Stimulated activated naive CD8-positive, alpha-beta T cell treated with anti-CD3 and anti-CD28 coated beads, Interleukin-15, amount 100 ng/mL, for 72 hours (primary cell): ENCODE measurements around the gene GDF9.
A peak's percentile ranks its signal among the peaks of the same experiment; 100 is the strongest.

Source experiments
- ATAC-seq: fragments of 150-1000 bp; cut with Tn5 transposase; 2 replicates; pipeline ENCODE4 v1.10.0; 2021; ENCODE audit warnings: mild to moderate bottlenecking, moderate library complexity
- DNase-seq, 2 donors: peaks; one replicate each; pipeline ENCODE4 v3.0.0; 2021 to 2022
- H3K27ac Mint-ChIP-seq, 2 donors: one replicate each; pipeline ENCODE4 v1.8.0; 2022; ENCODE audit warnings: mild to moderate bottlenecking in 2 of 2, mixed read lengths in 2 of 2, moderate library complexity in 2 of 2
- H3K27me3 Mint-ChIP-seq: one replicate; pipeline ENCODE4 v1.8.0; 2022; ENCODE audit warnings: mixed read lengths
- H3K4me1 Mint-ChIP-seq: one replicate; pipeline ENCODE4 v1.8.0; 2022; ENCODE audit warnings: mild to moderate bottlenecking, mixed read lengths
- H3K4me3 Mint-ChIP-seq, 2 donors: one replicate each; pipeline ENCODE4 v1.8.0; 2022; ENCODE audit warnings: mild to moderate bottlenecking in 2 of 2, mixed read lengths in 2 of 2, moderate library complexity in 1 of 2
- H3K9me3 Mint-ChIP-seq, 2 donors: one replicate each; pipeline ENCODE4 v1.8.0; 2022; ENCODE audit warnings: mixed read lengths in 2 of 2

Gene GDF9

DNA sequence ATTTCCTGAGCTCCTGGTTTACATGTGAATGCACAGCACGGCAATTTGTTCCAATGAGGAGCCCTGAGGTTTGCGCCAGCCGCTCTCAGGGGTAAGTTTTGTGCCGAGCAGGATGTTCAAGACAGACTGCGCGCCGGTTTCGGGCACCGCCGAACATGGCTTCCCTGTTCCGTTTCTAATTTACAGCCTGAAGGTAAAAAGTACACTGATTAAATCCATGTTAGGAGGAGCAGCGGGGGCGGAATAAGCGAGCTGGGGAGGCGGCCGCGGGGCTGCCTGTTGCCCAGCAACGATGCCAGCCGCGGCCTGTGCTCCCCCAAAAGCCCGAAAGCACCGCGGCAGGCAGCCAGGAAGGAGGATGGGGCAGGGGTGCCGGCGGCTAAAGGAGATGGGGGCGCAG lies 46.8 kb downstream of the GDF9 start:
- DNase-seq (no peak), ATAC-seq (no peak)
- Mint-ChIP-seq H3K9me3 (no peaks in the 10 kb centered on the region), H3K27me3 (peaks cover 72% of the 10 kb centered on the region), H3K27ac (peak overlapping the region in 1 of 2 donors; percentile 88), H3K4me3 (peak overlapping the region; percentile 67 to 80), H3K4me1 (peaks cover 32% of the 10 kb centered on the region)

DNA sequence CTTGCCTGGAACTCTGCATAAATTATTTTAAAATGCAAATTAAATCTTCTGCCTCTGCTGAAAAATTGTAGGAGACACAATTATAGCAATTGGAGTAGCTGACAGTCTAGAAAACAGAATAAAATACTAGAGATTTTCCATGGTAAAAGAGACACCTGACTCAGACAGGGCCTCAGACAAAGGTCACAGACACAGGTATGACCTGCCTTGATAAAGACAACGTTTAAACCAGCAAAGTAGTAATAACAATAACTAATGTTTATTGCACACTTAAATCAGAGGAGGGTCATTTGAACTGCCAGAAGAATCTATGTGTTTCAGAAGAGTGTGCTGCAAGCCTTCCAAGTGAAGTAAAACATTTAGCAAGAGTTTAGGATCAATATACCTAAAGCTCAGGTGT lies 49.3 kb downstream of the GDF9 start:
- Mint-ChIP-seq H3K4me1 (peaks cover 27% of the 10 kb centered on the region), H3K27ac (no peak overlapping the region), H3K4me3 (no peak overlapping the region), H3K27me3 (peaks cover 60% of the 10 kb centered on the region), H3K9me3 (no peaks in the 10 kb centered on the region)
- DNase-seq = no peak
- ATAC-seq = no peak

DNA sequence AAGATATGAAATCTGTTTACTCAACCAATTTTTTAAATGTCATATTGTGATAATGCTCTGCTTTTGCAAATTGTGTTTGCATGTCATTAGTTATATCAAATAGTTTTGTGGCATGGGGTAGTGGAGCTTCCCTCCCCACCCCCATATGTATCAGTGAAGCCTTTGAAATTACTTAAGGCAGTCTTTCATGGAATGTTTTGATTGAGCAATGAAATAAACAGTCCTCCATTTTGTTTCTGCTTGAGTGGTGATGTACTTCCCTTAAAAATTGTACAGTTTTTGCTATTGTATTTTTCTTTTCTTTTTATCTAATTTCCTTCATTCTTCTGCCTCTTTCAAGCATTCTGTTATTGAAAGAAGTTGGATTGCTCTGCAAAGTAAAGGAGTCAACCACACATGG lies 49.7 kb downstream of the GDF9 start:
- ATAC-seq = no peak
- no peak overlapping the region for H3K4me3 Mint-ChIP-seq
- H3K4me1 Mint-ChIP-seq = peaks cover 27% of the 10 kb centered on the region
- H3K27ac Mint-ChIP-seq = no peak overlapping the region
- DNase-seq = no peak
- peaks cover 60% of the 10 kb centered on the region for H3K27me3 Mint-ChIP-seq
- no peaks in the 10 kb centered on the region for H3K9me3 Mint-ChIP-seq

- no peak overlapping the region for H3K27ac Mint-ChIP-seq
- H3K4me1 Mint-ChIP-seq = peaks cover 27% of the 10 kb centered on the region
- no peak overlapping the region for H3K4me3 Mint-ChIP-seq
- no peaks in the 10 kb centered on the region for H3K9me3 Mint-ChIP-seq
- no peak for ATAC-seq
- peaks cover 61% of the 10 kb centered on the region for H3K27me3 Mint-ChIP-seq
- no peak for DNase-seq
Measured at GRCh38 chr5:132816083-132816482, 50.2 kb downstream of the GDF9 start.

DNA sequence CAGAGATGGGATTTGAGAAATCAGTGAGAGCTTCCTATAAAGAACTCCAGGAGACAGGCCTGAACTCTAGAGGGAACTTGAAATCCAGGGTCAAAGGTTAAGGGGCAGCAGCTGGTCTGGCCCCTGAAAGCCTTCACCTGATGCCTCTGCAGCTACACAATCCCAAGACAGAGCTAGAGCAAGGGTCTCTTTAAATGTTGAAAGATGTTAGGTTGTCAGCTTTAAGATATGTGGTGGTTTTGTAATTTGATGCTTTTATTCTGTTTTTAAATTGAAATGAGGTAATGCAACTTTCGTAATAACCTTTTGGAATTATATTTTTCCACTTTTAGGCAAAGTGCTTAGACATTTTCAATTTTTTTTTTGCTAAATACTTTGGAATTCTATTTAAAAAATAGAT lies 50.8 kb downstream of the GDF9 start:
- ATAC-seq = no peak
- Mint-ChIP-seq H3K4me3 (no peak overlapping the region), H3K27me3 (peaks cover 65% of the 10 kb centered on the region), H3K9me3 (no peaks in the 10 kb centered on the region), H3K4me1 (peaks cover 26% of the 10 kb centered on the region), H3K27ac (no peak overlapping the region)
- DNase-seq = no peak

GRCh38 chr5:132814503-132815294 lies 51.6 kb downstream of the GDF9 start:
- H3K27me3 Mint-ChIP-seq = peaks cover 65% of the 10 kb centered on the region
- no peak for ATAC-seq
- no peak for DNase-seq
- H3K27ac Mint-ChIP-seq = no peak overlapping the region
- peak overlapping the region in 1 of 2 donors; percentile 28 for H3K4me3 Mint-ChIP-seq
- H3K4me1 Mint-ChIP-seq = peaks cover 19% of the 10 kb centered on the region
- H3K9me3 Mint-ChIP-seq = no peaks in the 10 kb centered on the region

DNA sequence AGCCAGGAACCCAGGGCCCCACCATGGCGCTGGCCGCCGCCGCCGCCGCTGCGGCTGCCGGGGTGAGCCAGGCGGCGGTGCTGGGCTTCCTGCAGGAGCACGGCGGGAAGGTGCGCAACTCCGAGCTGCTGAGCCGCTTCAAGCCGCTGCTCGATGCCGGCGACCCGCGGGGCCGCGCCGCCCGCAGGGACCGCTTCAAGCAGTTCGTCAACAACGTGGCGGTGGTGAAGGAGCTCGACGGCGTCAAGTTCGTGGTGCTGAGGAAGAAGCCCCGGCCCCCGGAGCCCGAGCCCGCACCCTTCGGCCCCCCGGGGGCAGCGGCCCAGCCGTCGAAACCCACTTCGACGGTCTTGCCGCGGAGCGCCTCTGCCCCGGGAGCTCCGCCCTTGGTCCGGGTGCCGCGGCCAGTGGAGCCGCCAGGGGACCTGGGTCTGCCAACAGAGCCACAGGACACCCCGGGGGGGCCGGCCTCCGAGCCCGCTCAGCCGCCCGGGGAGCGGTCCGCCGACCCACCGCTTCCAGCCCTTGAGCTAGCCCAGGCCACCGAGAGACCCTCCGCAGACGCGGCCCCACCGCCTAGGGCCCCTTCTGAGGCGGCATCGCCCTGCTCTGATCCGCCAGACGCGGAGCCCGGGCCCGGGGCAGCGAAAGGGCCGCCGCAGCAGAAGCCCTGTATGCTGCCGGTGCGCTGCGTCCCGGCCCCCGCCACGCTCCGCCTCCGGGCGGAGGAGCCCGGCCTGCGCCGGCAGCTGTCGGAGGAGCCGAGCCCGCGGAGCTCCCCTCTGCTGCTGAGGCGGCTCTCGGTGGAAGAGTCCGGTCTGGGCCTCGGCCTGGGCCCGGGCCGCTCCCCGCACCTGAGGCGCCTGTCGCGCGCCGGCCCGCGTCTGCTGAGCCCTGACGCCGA lies 52.4 kb downstream of the GDF9 start:
- no peak overlapping the region for H3K27ac Mint-ChIP-seq
- DNase-seq (peak in 1 of 2 donors; percentile 50), ATAC-seq (peak; percentile 67)
- no peaks in the 10 kb centered on the region for H3K9me3 Mint-ChIP-seq
- H3K4me1 Mint-ChIP-seq = peaks cover 11% of the 10 kb centered on the region
- H3K27me3 Mint-ChIP-seq = peaks cover 65% of the 10 kb centered on the region
- peak overlapping the region; percentile 44 to 58 for H3K4me3 Mint-ChIP-seq

- ATAC-seq (peak; percentile 29), DNase-seq (no peak)
- Mint-ChIP-seq H3K9me3 (no peaks in the 10 kb centered on the region), H3K27me3 (peaks cover 60% of the 10 kb centered on the region), H3K4me1 (peaks cover 11% of the 10 kb centered on the region), H3K27ac (no peak within 1 kb of the TSS), H3K4me3 (peak within 1 kb of the TSS; percentile 68 to 73)
Measured at GRCh38 chr5:132812781-132813598, 53.3 kb downstream of the GDF9 start, which contains the start of gene SOWAHA. Gene SOWAHA (plus strand): TSS chr5:132813302. CDS start chr5:132813622, 320 bp downstream.

- Mint-ChIP-seq H3K27ac (no peak overlapping the region), H3K4me3 (peak overlapping the region in 1 of 2 donors; percentile 73), H3K27me3 (peaks cover 64% of the 10 kb centered on the region), H3K9me3 (no peaks in the 10 kb centered on the region), H3K4me1 (peaks cover 11% of the 10 kb centered on the region)
- no peak for DNase-seq
- no peak for ATAC-seq
Measured at GRCh38 chr5:132812123-132812765, 54.0 kb downstream of the GDF9 start.
